K562 (cell line): Measurements from ENCODE around the gene RPS6KA4. TPM values are rescaled to one million over a fixed set of nuclear protein-coding genes. Genes with fewer than 3 reads are reported as not detected.
A peak's percentile ranks its signal among the peaks of the same experiment; 100 is the strongest.

ENCODE experiments used
- BHLHE40 ChIP-seq: IDR thresholded peaks from 2 replicates; pipeline ENCODE4 v1.6.1; 2011; ENCODE audit warnings: low read length, improper control_type of control experiment
- DNMT1 ChIP-seq: fragments of 450-650 bp; IDR thresholded peaks from 2 replicates; pipeline ENCODE4 v1.6.1; 2016; ENCODE audit warnings: antibody characterized with exemption, mild to moderate bottlenecking
- ETV6 ChIP-seq, 3 experiments: fragments of 150-350 bp in 1 of 3; sonication (generic) in 1 of 3; formaldehyde crosslinking in 1 of 3; IDR thresholded peaks; 2 replicates each; pipeline versions ENCODE4 v1.6.1 to v1.8.0; 2014 to 2022; ENCODE audit warnings: borderline replicate concordance in 2 of 3, low read depth in 2 of 3, antibody characterized with exemption in 1 of 3, low read length in 1 of 3, mild to moderate bottlenecking in 1 of 3, missing genetic modification reagents in 1 of 3
- HOXB6 ChIP-seq: fragments of 250-450 bp; sonication (Bioruptor Pico); IDR thresholded peaks from 2 replicates; pipeline ENCODE4 v1.5.1; 2022; ENCODE audit warnings: mild to moderate bottlenecking, borderline replicate concordance
- KLF13 ChIP-seq: fragments of 450-650 bp; IDR thresholded peaks from 2 replicates; pipeline ENCODE4 v1.6.1; 2016; ENCODE audit warnings: missing genetic modification characterization, low read depth, mild to moderate bottlenecking, missing compliant biosample characterization, moderate library complexity, borderline replicate concordance
- MTF1 ChIP-seq: fragments of 250-450 bp; sonication (Bioruptor Pico); IDR thresholded peaks from 2 replicates; pipeline ENCODE4 v1.9.0; 2021; ENCODE audit warnings: moderate library complexity, mild to moderate bottlenecking, inconsistent platforms, borderline replicate concordance
- PCBP2 ChIP-seq: fragments of 200-400 bp; formaldehyde crosslinking; IDR thresholded peaks from 2 replicates; pipeline ENCODE4 v1.6.1; 2018; ENCODE audit warnings: low read length, low read depth, mild to moderate bottlenecking, moderate library complexity; ENCODE audit not compliant: poor library complexity, severe bottlenecking
- PHB2 ChIP-seq: fragments of 450-650 bp; IDR thresholded peaks from 2 replicates; pipeline ENCODE4 v1.6.1; 2017; ENCODE audit warnings: low read depth
- PYGO2 ChIP-seq: fragments of 450-650 bp; IDR thresholded peaks from 2 replicates; pipeline ENCODE4 v1.6.1; 2016; ENCODE audit warnings: mild to moderate bottlenecking, missing genetic modification characterization, moderate library complexity, missing compliant biosample characterization
- SMAD4 ChIP-seq: fragments of 250-450 bp; sonication (Bioruptor Pico); conservative IDR thresholded peaks from 2 replicates; pipeline ENCODE4 v1.8.0; 2021; ENCODE audit warnings: inconsistent platforms, mild to moderate bottlenecking, moderate library complexity
- TCF7 ChIP-seq: sonication (generic); IDR thresholded peaks from 2 replicates; pipeline ENCODE4 v1.6.1; 2016; ENCODE audit warnings: antibody characterized with exemption, borderline replicate concordance
- TSC22D4 ChIP-seq: fragments of 450-650 bp; IDR thresholded peaks from 2 replicates; pipeline ENCODE4 v1.6.1; 2016; ENCODE audit warnings: missing genetic modification characterization, missing biosample characterization, control low read depth
- ZMIZ1 ChIP-seq, 2 experiments: fragments of 150-350 bp in 1 of 2; IDR thresholded peaks; 2 replicates each; pipeline ENCODE4 v1.6.1; 2012 to 2016; ENCODE audit warnings: low read depth in 2 of 2, low read length in 2 of 2, mild to moderate bottlenecking in 1 of 2, moderate library complexity in 1 of 2
- ZNF212 ChIP-seq: fragments of 450-650 bp; formaldehyde crosslinking; IDR thresholded peaks from 2 replicates; pipeline ENCODE4 v1.4.0; 2020; ENCODE audit warnings: mild to moderate bottlenecking
- ZSCAN32 ChIP-seq: fragments of 450-650 bp; formaldehyde crosslinking; IDR thresholded peaks from 2 replicates; pipeline ENCODE4 v1.4.0; 2020; ENCODE audit warnings: mild to moderate bottlenecking, moderate library complexity
- polyA plus RNA-seq, 8 experiments: library from polyadenylated mRNA; depleted of rRNA in 4 of 8; stranded (reverse) in 5 of 8; unstranded in 3 of 8; fragments of >200 nt; fragmentation: Nextera tagmentation in 2 of 8; fragmentation: Illumina TruSeq in 1 of 8; extraction: Ambion mirVana in 2 of 8; extraction: Trizol in 1 of 8; gene quantifications; 2 replicates each; pipeline versions ENCODE4 v1.2.1 to v1.2.3, GENCODE V29; 2011 to 2014; ENCODE audit warnings: inconsistent platforms in 1 of 8, missing spikeins in 1 of 8
- total RNA-seq, 7 experiments: library from RNA; depleted of rRNA in 6 of 7; stranded (reverse); fragments of >200 nt in 6 of 7; fragmentation: Illumina TruSeq in 2 of 7; extraction: Trizol in 2 of 7; gene quantifications; 2 replicates each; pipeline versions ENCODE4 v1.2.1 to v1.2.3, GENCODE V29; 2011 to 2021; ENCODE audit warnings: low replicate concordance in 1 of 7
- TF ChIP-seq, protein P1 (sequence below): sonication (generic); formaldehyde crosslinking; IDR thresholded peaks from 2 replicates; pipeline ENCODE4 v1.8.0; 2022; ENCODE audit warnings: missing genetic modification reagents, mild to moderate bottlenecking, borderline replicate concordance
- TF ChIP-seq, protein P2 (sequence below): fragments of 450-650 bp; conservative IDR thresholded peaks from 2 replicates; pipeline ENCODE4 v1.6.1; 2016; ENCODE audit warnings: missing genetic modification characterization, low read depth, mild to moderate bottlenecking, control low read depth, missing compliant biosample characterization

RPS6KA4 gene
- total and polyA plus RNA-seq, 9 of the 15 experiments (the other 6 are each of a cell fraction or from before 2014, with no cell fraction given) = 0.15 to 23.8 (median 9.8) TPM

DNA sequence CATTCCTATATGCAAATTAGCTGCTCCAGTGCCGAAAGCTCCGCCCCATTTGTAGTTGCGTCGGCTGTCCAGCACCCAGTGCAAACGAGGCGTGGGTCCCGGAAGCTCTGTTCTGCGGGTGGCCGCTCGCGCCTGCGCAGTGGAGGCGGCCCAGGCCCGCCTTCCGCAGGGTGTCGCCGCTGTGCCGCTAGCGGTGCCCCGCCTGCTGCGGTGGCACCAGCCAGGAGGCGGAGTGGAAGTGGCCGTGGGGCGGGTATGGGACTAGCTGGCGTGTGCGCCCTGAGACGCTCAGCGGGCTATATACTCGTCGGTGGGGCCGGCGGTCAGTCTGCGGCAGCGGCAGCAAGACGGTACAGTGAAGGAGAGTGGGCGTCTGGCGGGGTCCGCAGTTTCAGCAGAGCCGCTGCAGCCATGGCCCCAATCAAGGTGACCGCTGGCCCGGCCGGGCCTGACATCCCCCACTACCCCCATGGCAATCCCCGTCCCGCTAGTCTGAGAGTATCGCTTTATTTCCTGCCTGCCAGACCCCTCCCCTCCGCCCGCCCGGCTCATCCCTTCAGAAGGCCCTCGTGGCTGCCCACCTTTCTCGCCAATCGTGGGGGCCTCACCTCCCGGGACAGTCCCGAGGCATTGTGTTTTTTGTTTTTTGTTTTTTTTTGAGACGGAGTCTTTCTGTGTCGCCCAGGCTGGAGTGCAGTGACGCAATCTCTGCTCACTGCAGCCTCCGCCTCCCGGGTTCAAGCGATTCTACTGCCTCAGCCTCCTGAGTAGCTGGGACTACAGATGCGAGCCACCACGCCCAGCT, 40.8 kb upstream of the RPS6KA4 start, which contains the start of gene PRDX5 (continued):
- TF ChIP-seq PCBP2 (no peak), TCF7 (peak; percentile 18; the same call in 1 of the 2 replicates), TSC22D4 (tag) (no peak), PHB2 (no peak), HOXB6 (CRISPR knock-in tag) (no peak), SMAD4 (CRISPR knock-in tag) (peak; percentile 63; the same call in 1 of the 2 replicates), ZNF212 (CRISPR knock-in tag) (no peak), ZMIZ1 (IDR thresholded peaks at IDR 0.05; ENCODE audit: low read depth in 2 of 2, low read length in 2 of 2) (no peak; a peak in 1 of 4 replicates), KLF13 (tag) (no peak; the same call in 1 of the 2 replicates), MTF1 (CRISPR knock-in tag) (no peak), ETV6 (IDR thresholded peaks at IDR 0.05; ENCODE audit: borderline replicate concordance in 1 of 2, low read depth in 2 of 2, low read length in 1 of 2) (no peak), ETV6 (CRISPR knock-in tag; IDR thresholded peaks at IDR 0.05; ENCODE audit: borderline replicate concordance) (no peak), ZSCAN32 (CRISPR knock-in tag) (no peak), BHLHE40 (peak; percentile 56), PYGO2 (tag) (no peak), DNMT1 (no peak)
- TF ChIP-seq, protein P1, sequence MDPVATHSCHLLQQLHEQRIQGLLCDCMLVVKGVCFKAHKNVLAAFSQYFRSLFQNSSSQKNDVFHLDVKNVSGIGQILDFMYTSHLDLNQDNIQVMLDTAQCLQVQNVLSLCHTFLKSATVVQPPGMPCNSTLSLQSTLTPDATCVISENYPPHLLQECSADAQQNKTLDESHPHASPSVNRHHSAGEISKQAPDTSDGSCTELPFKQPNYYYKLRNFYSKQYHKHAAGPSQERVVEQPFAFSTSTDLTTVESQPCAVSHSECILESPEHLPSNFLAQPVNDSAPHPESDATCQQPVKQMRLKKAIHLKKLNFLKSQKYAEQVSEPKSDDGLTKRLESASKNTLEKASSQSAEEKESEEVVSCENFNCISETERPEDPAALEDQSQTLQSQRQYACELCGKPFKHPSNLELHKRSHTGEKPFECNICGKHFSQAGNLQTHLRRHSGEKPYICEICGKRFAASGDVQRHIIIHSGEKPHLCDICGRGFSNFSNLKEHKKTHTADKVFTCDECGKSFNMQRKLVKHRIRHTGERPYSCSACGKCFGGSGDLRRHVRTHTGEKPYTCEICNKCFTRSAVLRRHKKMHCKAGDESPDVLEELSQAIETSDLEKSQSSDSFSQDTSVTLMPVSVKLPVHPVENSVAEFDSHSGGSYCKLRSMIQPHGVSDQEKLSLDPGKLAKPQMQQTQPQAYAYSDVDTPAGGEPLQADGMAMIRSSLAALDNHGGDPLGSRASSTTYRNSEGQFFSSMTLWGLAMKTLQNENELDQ (CRISPR knock-in tag) = no peak
- TF ChIP-seq, protein P2, sequence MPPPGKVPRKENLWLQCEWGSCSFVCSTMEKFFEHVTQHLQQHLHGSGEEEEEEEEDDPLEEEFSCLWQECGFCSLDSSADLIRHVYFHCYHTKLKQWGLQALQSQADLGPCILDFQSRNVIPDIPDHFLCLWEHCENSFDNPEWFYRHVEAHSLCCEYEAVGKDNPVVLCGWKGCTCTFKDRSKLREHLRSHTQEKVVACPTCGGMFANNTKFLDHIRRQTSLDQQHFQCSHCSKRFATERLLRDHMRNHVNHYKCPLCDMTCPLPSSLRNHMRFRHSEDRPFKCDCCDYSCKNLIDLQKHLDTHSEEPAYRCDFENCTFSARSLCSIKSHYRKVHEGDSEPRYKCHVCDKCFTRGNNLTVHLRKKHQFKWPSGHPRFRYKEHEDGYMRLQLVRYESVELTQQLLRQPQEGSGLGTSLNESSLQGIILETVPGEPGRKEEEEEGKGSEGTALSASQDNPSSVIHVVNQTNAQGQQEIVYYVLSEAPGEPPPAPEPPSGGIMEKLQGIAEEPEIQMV (tag) = no peak
